ENCODE measurements around the gene CACNA1H. TPM values are rescaled to one million over a fixed set of nuclear protein-coding genes. Genes with fewer than 3 reads are reported as not detected.
A peak's percentile ranks its signal among the peaks of the same experiment; 100 is the strongest.

Gene CACNA1H
- total and polyA plus RNA-seq, 2 of the 8 experiments (the other 6 are each of a cell fraction or from before 2014, with no cell fraction given): 14.0 to 28.7 TPM

- Histone ChIP-seq H4K8ac (ENCODE audit: extremely low read depth, insufficient read depth, low read length) (peak overlapping the region; percentile 79; the same call in 1 of the 2 replicates), H2AK5ac (ENCODE audit: low read depth, low read length) (no peak overlapping the region), H3K14ac (ENCODE audit: insufficient read length) (no peak overlapping the region), H2AFZ (ENCODE audit: low read length) (no peak overlapping the region), H2BK12ac (ENCODE audit: low read depth, low read length) (no peak overlapping the region), H3K36me3 (ENCODE audit: control insufficient read depth in 2 of 4, insufficient read depth in 4 of 4, low read length in 3 of 4) (peaks cover 0 to 2% (median under 1%) of the 10 kb centered on the region in 4 experiments; a peak in 3 of 8 replicates), H3K9me3 (ENCODE audit: insufficient read depth in 2 of 2, low read depth in 1 of 2, low read length in 1 of 2) (no peaks in the 10 kb centered on the region), H3K56ac (replicated peaks; ENCODE audit: insufficient read length, low read depth, low read length) (no peak overlapping the region), H3K18ac (ENCODE audit: extremely low read depth, low read length) (no peak overlapping the region), H2BK120ac (replicated peaks; ENCODE audit: low read depth, low read length) (no peak overlapping the region), H3K79me2 (ENCODE audit: control insufficient read depth in 1 of 2, insufficient read depth in 2 of 2, low read length in 2 of 2) (peaks cover 0 to 22% of the 10 kb centered on the region in 2 experiments; a peak in 1 of 4 replicates), H2BK20ac (ENCODE audit: low read length) (no peak overlapping the region), H3K79me1 (ENCODE audit: low read depth, low read length) (peaks cover 13% of the 10 kb centered on the region), H3K9ac (replicated peaks in 1 of 4; ENCODE audit: extremely low read depth in 1 of 4, low read depth in 3 of 4, low read length in 3 of 4) (no peak overlapping the region), H2BK5ac (ENCODE audit: low read depth, low read length) (no peak overlapping the region), H4K5ac (ENCODE audit: insufficient read length, low read depth, low read length) (no peak overlapping the region), H3K27me3 (replicated peaks in 1 of 4; ENCODE audit: control insufficient read depth in 3 of 4, extremely low read depth in 1 of 4, insufficient read depth in 3 of 4, low read length in 3 of 4) (no peaks in the 10 kb centered on the region), H3K4me2 (ENCODE audit: insufficient read depth in 1 of 2, low read depth in 2 of 2, low read length in 2 of 2) (no peak overlapping the region), H3K4ac (replicated peaks; ENCODE audit: insufficient read length, low read depth, low read length) (no peak overlapping the region), H3K27ac (ENCODE audit: low read depth, low read length) (no peak overlapping the region), H3K23me2 (ENCODE audit: low read depth, low read length) (no peaks in the 10 kb centered on the region), H3K4me3 (ENCODE audit: extremely low read depth in 1 of 4, insufficient read depth in 2 of 4, low read depth in 3 of 4, low read length in 4 of 4) (no peak overlapping the region), H4K20me1 (replicated peaks in 1 of 2; ENCODE audit: control insufficient read depth in 1 of 2, insufficient read depth in 2 of 2, low read length in 2 of 2) (peaks cover 25 to 34% of the 10 kb centered on the region in 2 experiments), H3K23ac (ENCODE audit: insufficient read length) (no peak overlapping the region), H3K4me1 (replicated peaks in 1 of 4; ENCODE audit: control insufficient read depth in 3 of 4, insufficient read depth in 4 of 4, low read length in 3 of 4) (peaks cover 0 to 9% (median 2%) of the 10 kb centered on the region in 4 experiments; a peak in 3 of 7 replicates), H4K91ac (replicated peaks; ENCODE audit: insufficient read length, low read length) (no peak overlapping the region), H2BK15ac (ENCODE audit: low read length) (no peak overlapping the region)
- CTCF ChIA-PET (ENCODE audit: partially characterized antibody): interaction anchor here (0.6 kb wide), 1 partner anchor 299 kb away, joined by 3 read pairs; no protein-coding TSS in a partner anchor
- POLR2A ChIA-PET (ENCODE audit: partially characterized antibody): interaction anchor here (1.3 kb wide), 1 partner anchor 15 kb away, joined by 3 read pairs; no protein-coding TSS in a partner anchor
- FAIRE-seq (no peak), DNase-seq (ENCODE audit: low read depth in 1 of 2, low spot score in 2 of 2) (no peak)
- WGBS, 2 experiments (ENCODE audit: extremely low coverage in 1 of 2, insufficient coverage in 1 of 2, insufficient read length in 1 of 2, insufficient replicate concordance in 2 of 2, low coverage in 1 of 2, low lambda C conversion rate in 2 of 2, missing lambda C conversion rate in 1 of 2): 88% methylated on average over 20 of the region's 34 CpGs; no CpG with 5 or more reads in 1 of the 2 experiments
- TF ChIP-seq CREB1 (IDR thresholded peaks at IDR 0.05) (no peak), CBX5 (IDR thresholded peaks at IDR 0.05; ENCODE audit: low read depth, low read length) (no peak), EGR1 (IDR thresholded peaks at IDR 0.05; ENCODE audit: borderline replicate concordance, low read depth, low read length) (no peak), USF2 (IDR thresholded peaks at IDR 0.05; ENCODE audit: low read length) (no peak), EZH2 (IDR thresholded peaks at IDR 0.05; ENCODE audit: low read depth, low read length, severe bottlenecking) (no peak), EP300 (IDR thresholded peaks at IDR 0.05; ENCODE audit: borderline replicate concordance in 1 of 2, low read depth in 2 of 2, low read length in 2 of 2) (no peak), SIRT6 (IDR thresholded peaks at IDR 0.05; ENCODE audit: low read length) (no peak), RNF2 (IDR thresholded peaks at IDR 0.05; ENCODE audit: borderline replicate concordance, low read depth, low read length, missing control alignments, poor library complexity, severe bottlenecking) (no peak), TBP (IDR thresholded peaks at IDR 0.05; ENCODE audit: low read depth, low read length) (no peak), GTF2F1 (IDR thresholded peaks at IDR 0.05; ENCODE audit: borderline replicate concordance, low read depth, low read length) (no peak), HDAC6 (IDR thresholded peaks at IDR 0.05; ENCODE audit: low read depth, low read length) (no peak), BCL11A (IDR thresholded peaks at IDR 0.05; ENCODE audit: low read depth in 2 of 2, low read length in 2 of 2) (no peak)
Observed at GRCh38 chr16:1160773-1161348, 8.0 kb downstream of the CACNA1H start.
